ENCODE data around the gene SOWAHB.

The SOWAHB gene

DNA sequence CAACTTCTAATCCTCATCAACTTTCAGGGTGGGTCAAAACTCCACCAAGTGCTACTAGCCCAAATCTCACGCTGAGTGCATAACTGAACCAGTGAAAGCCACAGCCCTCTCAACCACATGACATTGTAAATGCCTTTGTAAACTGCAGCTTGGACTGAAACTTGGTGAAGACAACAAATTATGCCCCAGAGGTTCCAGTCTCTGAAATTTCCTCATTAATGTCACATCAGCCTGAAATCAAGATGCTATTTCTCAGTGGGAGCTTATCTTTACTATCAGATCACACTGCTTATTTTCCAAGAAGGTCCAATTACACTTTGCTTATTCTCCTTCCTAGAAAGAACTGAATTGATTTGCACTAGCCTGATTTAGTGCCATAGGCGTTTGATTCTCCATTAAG, 46.6 kb downstream of the SOWAHB start:
- DNase-seq (ENCODE audit: low spot score): no peak

DNA sequence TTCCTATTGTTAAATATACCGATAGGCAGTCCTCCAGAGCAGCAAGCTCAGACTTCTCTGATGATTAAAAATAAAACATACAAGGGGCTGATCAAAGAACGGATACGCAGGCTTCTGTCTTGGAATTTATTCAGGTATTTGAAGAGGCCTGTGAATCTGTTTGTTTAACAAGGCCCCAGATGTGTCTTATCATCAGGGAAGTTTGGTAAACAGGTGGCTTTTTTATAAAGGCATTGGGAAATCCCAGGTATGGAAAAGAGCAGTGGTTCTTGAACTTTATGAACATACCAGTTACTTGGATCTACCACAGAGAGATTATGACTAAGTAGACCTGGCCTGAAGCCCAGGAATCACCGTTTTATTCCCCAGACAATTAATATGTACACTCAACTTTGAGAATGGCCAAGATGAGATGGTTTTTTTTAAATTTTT, 47.9 kb downstream of the SOWAHB start:
- DNase-seq (ENCODE audit: low spot score): no peak

Measured in CD4-positive, alpha-beta T cell treated with Interleukin-15 for 4 hours (primary cell).